ENCODE measurements around the gene CENPI. TPM values are rescaled to one million over a fixed set of nuclear protein-coding genes. Genes with fewer than 3 reads are reported as not detected.

Gene CENPI
- total RNA-seq, 1 experiment from 2014 or later = 19.8 TPM

GRCh38 chrX:101062176-101062575 lies 35.8 kb upstream of the CENPI start:
- no TSS peak for BruUV-seq (replicated peaks)
- no peak for TF ChIP-seq CTCF (IDR thresholded peaks at IDR 0.05; ENCODE audit: insufficient read depth in 1 of 2, low read depth in 1 of 2, low read length in 1 of 2, severe bottlenecking in 1 of 2, unreplicated experiment in 1 of 2)
- POLR2A ChIA-PET = no interaction called here

GRCh38 chrX:101071582-101071981 lies 26.4 kb upstream of the CENPI start:
- H3K27me3 ChIP-seq (replicated peaks; ENCODE audit: control insufficient read depth, insufficient read depth, low read length) = no peaks in the 10 kb centered on the region
- BruUV-seq (replicated peaks) = no TSS peak
- intact Hi-C loops (cut with micrococcal nuclease; ENCODE audit: unreplicated experiment) = no loop called here
- Mint-ChIP-seq H3K27me3 (ENCODE audit: insufficient read depth, unreplicated experiment) (no peaks in the 10 kb centered on the region), H3K27ac (ENCODE audit: unreplicated experiment) (no peak overlapping the region), H3K9me3 (ENCODE audit: unreplicated experiment) (no peaks in the 10 kb centered on the region), H3K4me1 (ENCODE audit: low read depth, unreplicated experiment) (no peaks in the 10 kb centered on the region), H3K36me3 (ENCODE audit: insufficient read depth, unreplicated experiment) (no peaks in the 10 kb centered on the region), H3K4me3 (ENCODE audit: unreplicated experiment) (no peak overlapping the region)
- H3K36me3 ChIP-seq (ENCODE audit: control insufficient read depth, insufficient read depth, low read length) = no peaks in the 10 kb centered on the region
- CTCF ChIA-PET = no interaction called here
- H3K4me1 ChIP-seq = no peaks in the 10 kb centered on the region
- TF ChIP-seq CTCF (IDR thresholded peaks at IDR 0.05; ENCODE audit: insufficient read depth in 1 of 2, low read depth in 1 of 2, low read length in 1 of 2, severe bottlenecking in 1 of 2, unreplicated experiment in 1 of 2) = no peak
- H3K4me3 ChIP-seq (ENCODE audit: low read depth, low read length) = no peak overlapping the region
- no peaks in the 10 kb centered on the region for H3K9me3 ChIP-seq
- POLR2A ChIA-PET = no interaction called here
- DNase-seq = no peak

More at GRCh38 chrX:101062176-101062575, 35.8 kb upstream of the CENPI start:
- Mint-ChIP-seq H3K36me3 (ENCODE audit: insufficient read depth, unreplicated experiment) (no peaks in the 10 kb centered on the region), H3K27me3 (ENCODE audit: insufficient read depth, unreplicated experiment) (no peaks in the 10 kb centered on the region), H3K9me3 (ENCODE audit: unreplicated experiment) (peaks cover 1% of the 10 kb centered on the region), H3K4me1 (ENCODE audit: low read depth, unreplicated experiment) (peaks cover under 1% of the 10 kb centered on the region), H3K4me3 (ENCODE audit: unreplicated experiment) (no peak overlapping the region), H3K27ac (ENCODE audit: unreplicated experiment) (no peak overlapping the region)
- Histone ChIP-seq H3K36me3 (ENCODE audit: control insufficient read depth, insufficient read depth, low read length) (no peaks in the 10 kb centered on the region), H3K9me3 (no peaks in the 10 kb centered on the region), H3K4me1 (no peaks in the 10 kb centered on the region), H3K27me3 (replicated peaks; ENCODE audit: control insufficient read depth, insufficient read depth, low read length) (no peaks in the 10 kb centered on the region), H3K4me3 (ENCODE audit: low read depth, low read length) (no peak overlapping the region)
- DNase-seq = no peak
- intact Hi-C loops (cut with micrococcal nuclease; ENCODE audit: unreplicated experiment) = no loop called here
- CTCF ChIA-PET = no interaction called here

GRCh38 chrX:101078716-101079598 lies 19.0 kb upstream of the CENPI start, which contains the start of gene TMEM35A:
Gene TMEM35A (plus strand): TSS chrX:101078879. CDS start chrX:101079003, 124 bp downstream.
- Mint-ChIP-seq H3K36me3 (ENCODE audit: insufficient read depth, unreplicated experiment) (no peaks in the 10 kb centered on the region), H3K27me3 (ENCODE audit: insufficient read depth, unreplicated experiment) (no peaks in the 10 kb centered on the region), H3K9me3 (ENCODE audit: unreplicated experiment) (no peaks in the 10 kb centered on the region), H3K4me1 (ENCODE audit: low read depth, unreplicated experiment) (no peaks in the 10 kb centered on the region), H3K27ac (ENCODE audit: unreplicated experiment) (no peak within 1 kb of the TSS), H3K4me3 (ENCODE audit: unreplicated experiment) (no peak within 1 kb of the TSS)
- H3K9me3 ChIP-seq = no peaks in the 10 kb centered on the region
- DNase-seq = no peak
- POLR2A ChIA-PET = no interaction called here
- intact Hi-C loops (cut with micrococcal nuclease; ENCODE audit: unreplicated experiment) = no loop called here
- no peaks in the 10 kb centered on the region for H3K27me3 ChIP-seq (replicated peaks; ENCODE audit: control insufficient read depth, insufficient read depth, low read length)
- H3K4me1 ChIP-seq = no peaks in the 10 kb centered on the region
- CTCF ChIA-PET = no interaction called here
- TF ChIP-seq CTCF (IDR thresholded peaks at IDR 0.05; ENCODE audit: insufficient read depth in 1 of 2, low read depth in 1 of 2, low read length in 1 of 2, severe bottlenecking in 1 of 2, unreplicated experiment in 1 of 2) = no peak
- H3K4me3 ChIP-seq (ENCODE audit: low read depth, low read length) = no peak within 1 kb of the TSS
- BruUV-seq (replicated peaks) = no TSS peak
- H3K36me3 ChIP-seq (ENCODE audit: control insufficient read depth, insufficient read depth, low read length) = no peaks in the 10 kb centered on the region

All from Caco-2 (cell line).